ENCODE data around the gene MACO1. TPM values are rescaled to one million over a fixed set of nuclear protein-coding genes. Genes with fewer than 3 reads are reported as not detected.

MACO1 gene
- total RNA-seq, 1 experiment from 2014 or later = 9.6 TPM

GRCh38 chr1:25467193-25467592 lies 36.5 kb downstream of the MACO1 start:
- no TSS peak for BruUV-seq (replicated peaks)
- DNase-seq = no peak
- no peak overlapping the region for H3K27ac ChIP-seq
- H3K4me2 ChIP-seq = no peak overlapping the region
- intact Hi-C loops (cut with micrococcal nuclease; ENCODE audit: unreplicated experiment) = no loop called here
- H3K27me3 ChIP-seq (ENCODE audit: insufficient read depth, low read depth) = no peaks in the 10 kb centered on the region
- no peak overlapping the region for H3K4me3 ChIP-seq
- no peak overlapping the region for H2AFZ ChIP-seq
- no peaks in the 10 kb centered on the region for H3K9me3 ChIP-seq (ENCODE audit: insufficient read depth, low read depth)
- no peaks in the 10 kb centered on the region for H3K79me2 ChIP-seq (ENCODE audit: low read depth)
- no peaks in the 10 kb centered on the region for H4K20me1 ChIP-seq (ENCODE audit: insufficient read depth)
- H3K9me2 ChIP-seq (ENCODE audit: insufficient read depth) = no peaks in the 10 kb centered on the region
- TF ChIP-seq EZH2 (IDR thresholded peaks at IDR 0.05; ENCODE audit: low read depth) (no peak), CTCF (conservative IDR thresholded peaks at IDR 0.05) (no peak)
- POLR2A ChIA-PET (ENCODE audit: unreplicated experiment) = no interaction called here
- H3K4me1 ChIP-seq (replicated peaks; ENCODE audit: insufficient read depth) = no peaks in the 10 kb centered on the region
- CTCF ChIA-PET = no interaction called here
- no peaks in the 10 kb centered on the region for H3F3A ChIP-seq (ENCODE audit: insufficient read depth, low read depth)
- H3K36me3 ChIP-seq (ENCODE audit: low read depth) = no peaks in the 10 kb centered on the region

GRCh38 chr1:25467616-25468015 lies 36.9 kb downstream of the MACO1 start:
- H3K9me2 ChIP-seq (ENCODE audit: insufficient read depth) = no peaks in the 10 kb centered on the region
- CTCF ChIA-PET = no interaction called here
- no peaks in the 10 kb centered on the region for H3K27me3 ChIP-seq (ENCODE audit: insufficient read depth, low read depth)
- no peak for DNase-seq
- no peak overlapping the region for H3K4me2 ChIP-seq
- POLR2A ChIA-PET (ENCODE audit: unreplicated experiment) = no interaction called here
- no peaks in the 10 kb centered on the region for H3K4me1 ChIP-seq (replicated peaks; ENCODE audit: insufficient read depth)
- H3K36me3 ChIP-seq (ENCODE audit: low read depth) = no peaks in the 10 kb centered on the region
- no peak for TF ChIP-seq EZH2 (IDR thresholded peaks at IDR 0.05; ENCODE audit: low read depth)
- TF ChIP-seq CTCF (conservative IDR thresholded peaks at IDR 0.05) = no peak
- no peak overlapping the region for H2AFZ ChIP-seq
- no peaks in the 10 kb centered on the region for H3K9me3 ChIP-seq (ENCODE audit: insufficient read depth, low read depth)
- BruUV-seq (replicated peaks) = no TSS peak
- no peaks in the 10 kb centered on the region for H4K20me1 ChIP-seq (ENCODE audit: insufficient read depth)
- H3K27ac ChIP-seq = no peak overlapping the region
- no peak overlapping the region for H3K4me3 ChIP-seq
- no peaks in the 10 kb centered on the region for H3K79me2 ChIP-seq (ENCODE audit: low read depth)
- intact Hi-C loops (cut with micrococcal nuclease; ENCODE audit: unreplicated experiment) = no loop called here
- no peaks in the 10 kb centered on the region for H3F3A ChIP-seq (ENCODE audit: insufficient read depth, low read depth)

- H4K20me1 ChIP-seq (ENCODE audit: insufficient read depth) = no peaks in the 10 kb centered on the region
- no peak overlapping the region for H3K4me3 ChIP-seq
- no peaks in the 10 kb centered on the region for H3K9me3 ChIP-seq (ENCODE audit: insufficient read depth, low read depth)
- no peaks in the 10 kb centered on the region for H3K4me1 ChIP-seq (replicated peaks; ENCODE audit: insufficient read depth)
- no peaks in the 10 kb centered on the region for H3F3A ChIP-seq (ENCODE audit: insufficient read depth, low read depth)
- no peak for DNase-seq
- intact Hi-C loops (cut with micrococcal nuclease; ENCODE audit: unreplicated experiment) = no loop called here
- no peak overlapping the region for H2AFZ ChIP-seq
- H3K27ac ChIP-seq = no peak overlapping the region
- H3K4me2 ChIP-seq = no peak overlapping the region
- no TSS peak for BruUV-seq (replicated peaks)
- H3K27me3 ChIP-seq (ENCODE audit: insufficient read depth, low read depth) = no peaks in the 10 kb centered on the region
- CTCF ChIA-PET = no interaction called here
- no peaks in the 10 kb centered on the region for H3K36me3 ChIP-seq (ENCODE audit: low read depth)
- H3K9me2 ChIP-seq (ENCODE audit: insufficient read depth) = no peaks in the 10 kb centered on the region
- POLR2A ChIA-PET (ENCODE audit: unreplicated experiment) = no interaction called here
- TF ChIP-seq EZH2 (IDR thresholded peaks at IDR 0.05; ENCODE audit: low read depth) = no peak
- no peak for TF ChIP-seq CTCF (conservative IDR thresholded peaks at IDR 0.05)
- no peaks in the 10 kb centered on the region for H3K79me2 ChIP-seq (ENCODE audit: low read depth)
Observed at GRCh38 chr1:25468033-25468432, 37.3 kb downstream of the MACO1 start.

Data from PC-9 (cell line).